Suppressor macrophage treated with lipopolysaccharide for 1 hour (primary cell): ENCODE data around the gene DMXL1.

Source experiments
- DNase-seq, 3 donors: peaks; one replicate each; pipeline ENCODE4 v3.0.0-alpha.2; 2020 to 2022

Gene DMXL1

GRCh38 chr5:119070828-119071560 is at the start of gene DMXL1:
DMXL1 (plus strand) TSS chr5:119071087; CDS start chr5:119071570, 483 bp downstream.
- DNase-seq: peak; percentile 99 to 100 (median 100)

- no peak for DNase-seq
Measured at GRCh38 chr5:119021149-119021732, 49.6 kb upstream of the DMXL1 start.

GRCh38 chr5:119022017-119022745 is 48.7 kb upstream of the DMXL1 start:
- DNase-seq: peak; percentile 41 to 72 (median 65)

- DNase-seq: no peak
Measured at GRCh38 chr5:119022773-119023172, 48.1 kb upstream of the DMXL1 start.

GRCh38 chr5:119028575-119028974 is 42.3 kb upstream of the DMXL1 start:
- DNase-seq: no peak

- DNase-seq: peak in 1 of 3 donors; percentile 50
Measured at GRCh38 chr5:119031011-119031886, 39.6 kb upstream of the DMXL1 start.

GRCh38 chr5:119031905-119032304 is 39.0 kb upstream of the DMXL1 start:
- DNase-seq: peak; percentile 84 to 90 (median 88)

GRCh38 chr5:119032656-119033055 is 38.2 kb upstream of the DMXL1 start:
- peak; percentile 86 to 94 (median 89) for DNase-seq

GRCh38 chr5:119033135-119033534 is 37.8 kb upstream of the DMXL1 start:
- no peak for DNase-seq

GRCh38 chr5:119036101-119036762 is 34.7 kb upstream of the DMXL1 start:
- DNase-seq: peak; percentile 56 to 88 (median 83)

GRCh38 chr5:119037496-119038215 is 33.2 kb upstream of the DMXL1 start:
- no peak for DNase-seq

GRCh38 chr5:119048246-119048645 is 22.6 kb upstream of the DMXL1 start:
- DNase-seq: no peak

- peak; percentile 60 to 72 (median 61) for DNase-seq
Measured at GRCh38 chr5:119049824-119050449, 20.9 kb upstream of the DMXL1 start.

- DNase-seq: no peak
Measured at GRCh38 chr5:119054101-119054500, 16.8 kb upstream of the DMXL1 start.

- peak in 1 of 3 donors; percentile 48 for DNase-seq
Measured at GRCh38 chr5:119055294-119055693, 15.6 kb upstream of the DMXL1 start.

- no peak for DNase-seq
Measured at GRCh38 chr5:119058979-119059529, 11.8 kb upstream of the DMXL1 start.

GRCh38 chr5:119059740-119060255 is 11.1 kb upstream of the DMXL1 start:
- no peak for DNase-seq

GRCh38 chr5:119063579-119064379 is 7.1 kb upstream of the DMXL1 start:
- peak; percentile 79 to 85 (median 82) for DNase-seq

- DNase-seq: peak; percentile 66 to 83 (median 72)
Measured at GRCh38 chr5:119067450-119067849, 3.4 kb upstream of the DMXL1 start.

GRCh38 chr5:119070578-119070827 is 384 bp upstream of the DMXL1 start:
- DNase-seq: peak in 1 of 3 donors; percentile 90
